Frontal cortex (tissue), 4 donors: ENCODE results near the gene ANKRD37. TPM values are rescaled to one million over a fixed set of nuclear protein-coding genes. Genes with fewer than 3 reads are reported as not detected.

Source experiments
- DNase-seq, 2 donors: peaks; one replicate each; pipeline ENCODE4 v3.0.0; 2012; ENCODE audit warnings: low spot score in 2 of 2
- FAIRE-seq: peaks from 2 replicates; lab custom pipeline; 2012; peaks lifted over from hg19 to GRCh38; lab: Jason Lieb, UNC
- small RNA-seq: library from RNA; depleted of rRNA; stranded (forward); fragments of <200 nt; gene quantifications from one replicate; pipeline ENCODE3, GENCODE V24; 2014
- total RNA-seq: library from RNA; depleted of rRNA; stranded (reverse); fragments of >200 nt; gene quantifications from one replicate; pipeline ENCODE4 v1.2.3, GENCODE V29; 2014
- donor health status: control.
- donor health status: control.
- donor health status: control.

ANKRD37 gene
- total RNA-seq, 1 donor from 2014 or later, result 9.4 TPM

DNA sequence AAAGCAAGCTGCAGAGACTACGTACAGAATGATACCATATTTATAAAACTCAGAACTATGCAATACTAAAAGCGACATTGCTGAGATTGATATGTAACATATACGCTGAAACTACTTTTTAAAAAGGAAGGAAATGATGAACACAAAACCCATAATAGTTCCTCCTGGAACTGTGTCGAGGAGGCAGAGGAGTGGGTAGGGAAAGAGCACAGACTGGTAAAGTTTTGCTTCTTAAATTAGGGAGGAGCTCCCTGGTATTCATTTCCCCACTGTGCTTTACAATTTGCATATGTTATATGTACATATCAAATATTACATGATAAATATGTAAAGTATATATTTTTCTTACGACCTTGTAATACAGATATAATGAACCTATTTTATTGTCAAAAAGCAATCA, 15.2 kb downstream of the ANKRD37 start:
- DNase-seq (no peak), FAIRE-seq (no peak)

- DNase-seq (no peak), FAIRE-seq (no peak)
These were observed 15.8 kb downstream of the ANKRD37 start for GRCh38 chr4:185412412-185412811.

- FAIRE-seq (no peak), DNase-seq (no peak)
These were observed 20.3 kb downstream of the ANKRD37 start for GRCh38 chr4:185416955-185417354.

DNA sequence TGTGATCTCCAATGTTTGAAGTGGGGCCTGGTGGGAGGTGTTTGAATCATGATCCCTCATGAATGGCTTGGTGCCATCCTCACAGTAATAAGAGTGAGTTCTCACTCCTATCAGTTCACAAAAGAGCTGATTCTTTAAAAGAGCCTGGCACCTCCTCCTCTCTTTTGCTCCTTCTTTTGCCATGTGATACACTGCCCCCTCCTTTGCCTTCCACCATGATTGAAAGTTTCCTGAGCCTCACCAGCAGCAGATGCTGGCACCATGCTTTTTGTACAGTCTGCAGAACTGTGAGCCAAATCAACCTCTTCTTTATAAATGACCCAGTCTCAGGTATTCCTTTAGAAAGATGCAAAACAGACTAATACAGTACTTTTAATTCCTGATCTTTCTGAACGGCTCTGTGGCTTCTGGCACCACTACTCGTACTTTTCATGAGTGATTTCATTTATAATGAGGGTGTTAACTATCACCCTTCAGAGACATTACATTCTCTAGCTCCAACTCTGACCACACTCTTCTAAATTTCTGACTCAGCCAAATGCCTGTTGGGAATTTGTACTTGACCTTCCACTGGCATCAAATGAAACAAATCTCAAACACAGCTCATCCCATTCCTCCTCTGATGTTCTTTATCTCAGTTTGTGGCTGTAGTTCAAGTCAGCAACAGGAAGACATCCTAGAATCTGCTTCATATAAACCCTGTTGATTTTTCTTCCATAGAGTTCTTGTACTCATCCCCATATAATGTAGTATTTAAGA, 24.9 kb downstream of the ANKRD37 start:
- no peak for DNase-seq
- FAIRE-seq, result no peak

GRCh38 chr4:185424905-185425646, 28.4 kb downstream of the ANKRD37 start:
- no peak for FAIRE-seq
- DNase-seq, result peak in 1 of 2 donors; percentile 5

DNA sequence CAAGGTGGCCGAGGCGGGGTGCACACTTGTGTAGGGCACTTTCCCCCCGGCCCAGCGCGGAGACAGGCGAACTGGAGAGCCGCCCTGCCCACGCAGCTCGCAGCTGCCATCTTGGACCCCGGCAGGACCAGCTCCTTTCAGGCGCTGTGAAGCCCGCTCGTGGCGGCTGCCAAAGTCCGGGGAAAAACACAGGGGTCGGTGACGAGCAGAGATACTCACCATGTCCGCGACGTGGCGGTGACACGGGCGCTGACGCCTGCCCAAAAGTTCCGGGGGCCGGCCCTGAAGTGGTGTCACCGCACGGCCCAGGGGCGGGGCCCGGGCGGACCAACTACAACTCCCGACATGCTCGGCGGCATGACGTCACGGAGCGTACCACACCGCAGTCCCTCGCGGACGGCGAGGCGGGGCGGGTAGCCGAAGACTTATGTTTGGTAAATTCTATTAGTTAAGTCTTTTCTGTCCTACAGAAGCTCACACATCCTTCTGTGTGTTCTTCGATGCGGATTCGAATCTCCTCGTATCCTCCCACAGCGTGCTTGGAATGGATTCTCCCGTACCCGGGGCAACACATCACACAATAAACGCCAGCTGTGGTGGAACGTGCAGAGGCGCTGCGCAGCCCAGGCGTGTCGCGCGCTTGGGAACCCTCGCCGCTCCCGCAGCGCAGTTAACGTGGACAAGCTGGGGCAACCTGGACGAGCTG, 29.2 kb downstream of the ANKRD37 start, which contains the start of gene UFSP2:
UFSP2 (minus strand) TSS at position 318 of the 706 bp plus-strand sequence; CDS start at position 222, 96 bp downstream.
- no peak for FAIRE-seq
- peak; percentile 78 to 81 for DNase-seq

GRCh38 chr4:185426960-185427688, 30.5 kb downstream of the ANKRD37 start:
- FAIRE-seq, result no peak
- DNase-seq, result no peak

DNA sequence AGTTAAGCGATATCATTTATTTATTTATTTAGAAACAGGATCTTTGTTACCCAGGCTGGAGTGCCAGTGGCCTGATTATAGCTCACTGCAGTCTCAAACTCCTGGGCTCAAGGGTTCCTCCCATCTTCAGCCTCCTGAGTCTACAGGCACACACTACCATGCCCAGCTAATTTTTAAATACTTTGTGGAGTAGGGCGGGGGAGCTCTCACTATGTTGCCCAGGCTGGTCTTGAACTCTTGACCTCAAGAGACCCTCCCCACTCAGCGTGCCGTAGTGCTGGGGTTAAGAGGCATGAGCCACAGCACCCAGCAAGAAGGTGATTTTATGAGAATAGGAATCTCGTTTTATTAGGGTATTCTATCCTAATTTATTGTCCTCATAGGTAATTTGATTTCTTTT, 33.0 kb downstream of the ANKRD37 start:
- FAIRE-seq (no peak), DNase-seq (no peak)

DNA sequence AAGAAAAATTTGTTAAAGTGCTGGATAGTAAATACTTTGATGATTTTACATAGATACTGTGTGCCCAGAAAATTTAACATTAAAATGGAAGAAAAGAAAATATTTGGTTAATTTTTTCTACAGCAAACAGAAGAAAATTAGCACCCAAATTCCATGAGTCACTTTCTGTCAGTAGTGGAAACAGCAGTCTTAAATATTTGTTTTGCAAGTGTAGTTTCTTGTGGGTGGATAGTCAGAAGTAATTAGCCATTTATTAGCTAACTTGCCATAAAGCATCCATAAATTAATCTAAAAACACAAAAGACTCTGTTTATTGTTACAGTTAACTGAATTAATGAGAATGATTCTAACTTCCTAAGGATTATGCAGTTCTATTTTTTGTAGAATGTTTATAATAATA, 38.8 kb downstream of the ANKRD37 start:
- DNase-seq, result no peak
- no peak for FAIRE-seq

DNA sequence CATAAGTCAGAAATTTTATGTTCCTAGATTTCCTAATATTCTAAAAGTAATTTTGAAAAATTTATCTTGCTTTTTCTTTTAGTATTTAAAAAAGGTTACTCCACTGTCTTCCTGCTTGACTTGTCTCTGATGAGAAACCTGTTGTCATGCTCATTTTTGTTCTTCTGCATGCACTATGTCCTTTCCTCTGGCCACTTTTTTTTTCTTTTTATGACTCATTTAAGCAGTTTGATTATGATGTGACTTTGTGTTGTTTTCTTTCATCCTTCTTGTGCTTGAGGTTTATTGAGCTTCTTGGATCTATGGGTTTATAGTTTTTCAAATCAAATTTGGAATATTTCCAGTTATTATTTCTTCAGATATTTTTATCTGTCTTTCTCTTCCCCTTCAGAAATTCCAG, 41.2 kb downstream of the ANKRD37 start:
- no peak for FAIRE-seq
- no peak for DNase-seq

GRCh38 chr4:185441479-185441878, 44.8 kb downstream of the ANKRD37 start:
- FAIRE-seq, result peak; percentile 79
- no peak for DNase-seq

DNA sequence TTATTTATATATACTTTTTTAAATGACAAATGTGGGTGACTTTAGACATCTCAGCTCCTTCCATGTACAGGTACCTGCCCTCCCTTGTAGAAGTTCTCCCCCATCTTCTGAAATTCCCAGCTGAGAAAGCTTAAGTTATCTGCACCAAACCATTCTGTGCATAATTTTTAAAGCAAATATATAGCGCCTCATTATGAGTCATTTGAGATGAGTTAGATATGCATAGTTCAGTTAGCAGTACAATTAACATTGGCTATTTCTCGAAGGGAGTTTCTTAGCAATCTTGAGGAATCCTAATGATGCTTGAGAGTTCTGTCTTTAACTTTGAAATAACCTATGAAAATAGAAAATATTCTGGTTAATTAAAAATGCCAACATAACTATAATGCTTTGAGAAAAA, 48.6 kb downstream of the ANKRD37 start:
- FAIRE-seq (no peak), DNase-seq (no peak)

Small RNA genes lying within 50 kb of the gene (small RNA-seq; reads per million reads assigned to genes)
- not detected for gene RF00019

Other genes starting within 250 kb of the ANKRD37 start
- gene CFAP97, start 192.8 kb upstream of the ANKRD37 start, total RNA-seq, result 62.4 TPM
- gene SNX25, start 187.2 kb upstream of the ANKRD37 start, total RNA-seq, result 55.4 TPM
- 6.1 TPM for gene LRP2BP, start 917 bp upstream of the ANKRD37 start, total RNA-seq
- 42.8 TPM for gene UFSP2, start 29.1 kb downstream of the ANKRD37 start, total RNA-seq
- 0.41 TPM for gene CCDC110, start 74.9 kb downstream of the ANKRD37 start, total RNA-seq
- 14.3 TPM for gene PDLIM3, start 138.7 kb downstream of the ANKRD37 start, total RNA-seq